Astrocyte of the spinal cord (primary cell): ENCODE measurements around the gene CASKIN2.
"Not testable (repeated sequence)": the region's sequence is repeated elsewhere in the genome, so short reads cannot be mapped to it uniquely, and the experiment has no call there.

ENCODE experiments used
- DNase-seq: peaks from one replicate; pipeline ENCODE4 v3.0.0; 2011; ENCODE audit warnings: low read depth, low spot score
- H3K4me3 ChIP-seq: 2 replicates; pipeline ENCODE4 v1.5.1; 2011; ENCODE audit warnings: low read depth, mild to moderate bottlenecking, low read length, moderate library complexity
- in situ Hi-C: cut with HindIII; loops from 2 replicates; pipeline ENCODE4 v1.10.0; 2017; ENCODE audit warnings: low sequenced_read_pairs
- TF ChIP-seq, protein P1 (sequence below): IDR thresholded peaks from 2 replicates; pipeline ENCODE4 v1.5.1; 2012; ENCODE audit warnings: low read depth, mild to moderate bottlenecking, low read length, inconsistent platforms

The CASKIN2 gene

DNA sequence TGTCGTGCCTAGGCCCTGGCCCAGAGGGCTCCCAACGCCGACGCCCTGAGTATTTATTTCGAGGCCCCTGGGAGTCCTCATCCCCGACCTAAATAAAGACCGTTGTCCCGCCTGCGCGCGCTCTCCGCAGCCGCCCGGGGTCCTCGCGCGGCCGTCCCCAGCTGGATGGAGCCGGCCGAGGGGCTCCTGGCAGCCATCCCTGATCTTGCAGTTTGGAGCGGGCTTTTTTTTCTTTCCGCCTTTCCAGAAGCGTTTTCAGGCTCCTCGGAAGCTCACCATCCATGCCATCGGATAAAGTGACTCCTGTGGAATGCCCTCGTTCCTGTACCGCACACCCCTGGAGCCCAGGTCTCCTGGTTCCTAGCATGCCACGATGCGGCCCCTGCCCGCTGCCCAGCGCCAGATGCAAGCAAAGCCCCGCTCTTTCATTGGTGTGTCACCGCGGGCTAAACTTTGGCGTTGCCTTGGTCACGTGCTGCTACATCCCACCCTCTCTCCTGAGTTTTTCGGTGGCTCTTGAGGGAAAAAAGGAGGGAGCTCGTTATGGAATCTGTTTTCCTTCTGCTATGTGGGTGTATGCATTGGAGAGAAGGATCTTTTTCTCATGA, 58.2 kb downstream of the CASKIN2 start:
- H3K4me3 ChIP-seq: peak overlapping the region; percentile 74
- in situ Hi-C loops: no loop called here
- peak; percentile 47 for DNase-seq
- TF ChIP-seq, protein P1, sequence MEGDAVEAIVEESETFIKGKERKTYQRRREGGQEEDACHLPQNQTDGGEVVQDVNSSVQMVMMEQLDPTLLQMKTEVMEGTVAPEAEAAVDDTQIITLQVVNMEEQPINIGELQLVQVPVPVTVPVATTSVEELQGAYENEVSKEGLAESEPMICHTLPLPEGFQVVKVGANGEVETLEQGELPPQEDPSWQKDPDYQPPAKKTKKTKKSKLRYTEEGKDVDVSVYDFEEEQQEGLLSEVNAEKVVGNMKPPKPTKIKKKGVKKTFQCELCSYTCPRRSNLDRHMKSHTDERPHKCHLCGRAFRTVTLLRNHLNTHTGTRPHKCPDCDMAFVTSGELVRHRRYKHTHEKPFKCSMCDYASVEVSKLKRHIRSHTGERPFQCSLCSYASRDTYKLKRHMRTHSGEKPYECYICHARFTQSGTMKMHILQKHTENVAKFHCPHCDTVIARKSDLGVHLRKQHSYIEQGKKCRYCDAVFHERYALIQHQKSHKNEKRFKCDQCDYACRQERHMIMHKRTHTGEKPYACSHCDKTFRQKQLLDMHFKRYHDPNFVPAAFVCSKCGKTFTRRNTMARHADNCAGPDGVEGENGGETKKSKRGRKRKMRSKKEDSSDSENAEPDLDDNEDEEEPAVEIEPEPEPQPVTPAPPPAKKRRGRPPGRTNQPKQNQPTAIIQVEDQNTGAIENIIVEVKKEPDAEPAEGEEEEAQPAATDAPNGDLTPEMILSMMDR: no peak

DNA sequence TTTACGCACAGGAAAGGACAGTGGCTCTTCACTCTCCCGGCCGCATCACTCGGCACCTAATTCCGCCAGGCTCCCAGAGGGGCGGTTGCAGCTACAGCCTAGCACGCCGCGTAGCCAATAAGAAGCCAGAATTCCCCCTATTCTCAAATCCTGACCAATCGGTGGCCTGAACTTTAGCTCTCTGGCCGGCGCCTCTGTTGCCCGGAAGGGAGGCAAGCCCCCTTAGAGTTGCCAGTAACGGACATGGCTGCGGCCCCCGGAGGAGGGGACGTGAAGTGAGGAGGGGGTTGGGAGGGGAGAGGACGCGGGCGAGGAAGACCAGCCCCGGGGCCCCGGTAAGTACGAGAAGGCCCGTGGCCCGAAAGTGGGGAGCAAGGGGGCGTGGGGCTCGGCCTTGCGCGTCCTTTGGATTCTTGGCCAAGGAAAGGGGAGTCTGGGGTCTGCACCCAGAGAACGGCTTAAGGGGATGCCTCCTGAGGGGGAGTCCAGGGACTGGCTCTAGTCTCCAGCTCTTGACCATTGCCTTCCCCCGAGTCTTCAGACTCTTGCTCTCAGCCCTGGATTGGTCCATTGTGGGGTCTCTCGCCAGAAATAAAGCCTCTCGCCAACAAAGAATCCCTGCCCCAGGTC, 58.8 kb downstream of the CASKIN2 start, which contains the start of gene TMEM94:
TSS of gene TMEM94 (plus strand) at position 219 of the 630 bp plus-strand sequence. CDS start 15,271 bp downstream, outside the sequence.
- TF ChIP-seq, protein P1: no peak
- in situ Hi-C loops: no loop called here
- DNase-seq: peak; percentile 98
- H3K4me3 ChIP-seq: peak within 1 kb of the TSS; percentile 74

DNA sequence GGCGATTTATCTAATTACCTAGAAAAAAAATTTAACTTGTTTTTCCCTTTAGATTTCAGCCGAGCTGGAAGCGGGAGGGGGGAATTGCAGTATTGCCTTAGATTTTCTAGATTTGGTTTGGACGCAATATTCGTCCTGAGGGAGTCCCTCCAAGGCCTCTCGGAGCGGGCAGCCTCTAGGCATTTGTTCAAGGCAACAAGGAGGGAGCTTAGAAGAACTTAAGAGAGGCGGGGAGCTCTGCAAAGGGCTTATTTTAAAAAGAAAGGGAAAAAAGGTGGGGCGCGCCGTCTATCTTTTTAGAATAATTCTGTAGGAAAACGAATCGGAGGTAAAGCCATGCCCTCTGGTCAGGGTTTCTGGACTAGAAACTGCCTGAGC, 59.3 kb downstream of the CASKIN2 start:
- in situ Hi-C loops: no loop called here
- peak overlapping the region; percentile 74 for H3K4me3 ChIP-seq

DNA sequence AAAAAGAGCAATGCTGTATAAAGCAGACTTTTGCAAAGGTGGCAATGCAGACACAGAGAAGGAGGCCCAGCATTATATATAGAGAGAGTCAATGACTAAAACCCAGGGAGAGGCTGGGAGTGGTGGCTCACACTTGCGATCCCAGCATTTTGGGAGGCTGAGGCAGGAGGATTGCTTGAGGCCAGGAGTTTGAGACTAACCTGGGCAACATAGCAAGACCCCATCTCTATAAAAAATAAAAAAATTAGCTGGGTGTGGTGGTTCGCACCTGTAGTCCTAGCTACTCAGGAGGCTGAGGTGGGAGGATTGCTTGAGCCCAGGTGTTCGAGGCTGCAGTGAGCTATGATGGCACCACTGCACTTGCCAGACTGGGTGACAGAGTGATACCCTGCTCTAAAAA, 60.7 kb downstream of the CASKIN2 start:
- DNase-seq, H3K4me3 ChIP-seq, in situ Hi-C loops: not testable (repeated sequence)

More for the DNA sequence above, 59.3 kb downstream of the CASKIN2 start:
- DNase-seq: no peak
- TF ChIP-seq, protein P1: no peak

DNA sequence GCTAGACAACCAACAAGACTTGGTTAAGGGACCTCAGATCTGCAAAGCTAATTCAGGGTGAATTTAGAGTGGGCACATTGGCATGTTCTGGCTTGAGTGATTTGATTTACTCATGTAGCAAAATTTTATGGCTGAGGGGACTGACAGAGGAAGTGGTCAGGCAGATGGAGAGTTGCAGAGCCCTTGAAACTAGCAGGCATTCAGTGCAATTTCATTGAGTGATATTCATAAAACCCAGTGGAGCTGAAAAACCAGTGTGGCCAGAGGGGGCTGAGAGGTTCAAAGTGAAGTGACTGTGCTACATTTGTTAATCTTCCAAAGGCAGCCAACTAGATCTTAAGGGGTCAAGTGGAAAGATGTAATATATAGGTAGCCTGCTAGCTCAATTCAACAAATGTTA, 61.1 kb downstream of the CASKIN2 start:
- in situ Hi-C loops: no loop called here
- TF ChIP-seq, protein P1: no peak
- DNase-seq: no peak
- H3K4me3 ChIP-seq: no peak overlapping the region

DNA sequence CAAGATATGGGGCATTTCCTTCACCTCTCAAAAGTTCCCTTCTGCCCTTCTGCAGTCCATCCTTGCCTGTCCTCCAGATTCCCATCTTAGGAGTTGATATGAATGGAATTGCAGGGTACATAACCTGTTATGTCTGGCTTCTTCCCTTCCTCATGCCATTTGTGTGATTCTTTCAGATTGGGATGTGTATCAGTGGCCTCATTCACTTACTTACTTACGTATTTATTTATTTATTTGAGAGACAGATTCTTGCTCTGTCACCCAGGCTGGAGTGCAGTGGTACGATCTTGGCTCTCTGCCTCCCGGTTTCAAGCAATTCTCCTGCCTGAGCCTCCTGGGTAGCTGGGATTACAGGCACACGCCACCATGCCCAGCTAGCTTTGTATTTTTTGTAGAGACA, 65.1 kb downstream of the CASKIN2 start:
- TF ChIP-seq, protein P1: no peak
- no peak for DNase-seq
- in situ Hi-C loops: no loop called here
- H3K4me3 ChIP-seq: no peak overlapping the region
